Gastroesophageal sphincter (tissue), 3 donors: ENCODE measurements around the gene CDYL.

ENCODE experiments used
- EP300 ChIP-seq: sonication (generic); formaldehyde crosslinking; IDR thresholded peaks from one replicate; pipeline ENCODE4 v1.6.1; 2017; ENCODE audit warnings: antibody characterized with exemption, mild to moderate bottlenecking
- POLR2AphosphoS5 ChIP-seq: sonication (generic); formaldehyde crosslinking; IDR thresholded peaks from one replicate; pipeline ENCODE4 v1.6.1; 2017; ENCODE audit warnings: antibody characterized with exemption
- TF ChIP-seq, protein P1 (sequence below), 4 experiments: fragments of 200-600 bp in 2 of 4; fragments of 450-650 bp in 2 of 4; sonication (generic) in 1 of 4; IDR thresholded peaks; one replicate each; pipeline ENCODE4 v1.5.1; 2017 to 2019; ENCODE audit warnings: antibody characterized with exemption in 4 of 4, mild to moderate bottlenecking in 2 of 4, moderate library complexity in 2 of 4

DNA sequence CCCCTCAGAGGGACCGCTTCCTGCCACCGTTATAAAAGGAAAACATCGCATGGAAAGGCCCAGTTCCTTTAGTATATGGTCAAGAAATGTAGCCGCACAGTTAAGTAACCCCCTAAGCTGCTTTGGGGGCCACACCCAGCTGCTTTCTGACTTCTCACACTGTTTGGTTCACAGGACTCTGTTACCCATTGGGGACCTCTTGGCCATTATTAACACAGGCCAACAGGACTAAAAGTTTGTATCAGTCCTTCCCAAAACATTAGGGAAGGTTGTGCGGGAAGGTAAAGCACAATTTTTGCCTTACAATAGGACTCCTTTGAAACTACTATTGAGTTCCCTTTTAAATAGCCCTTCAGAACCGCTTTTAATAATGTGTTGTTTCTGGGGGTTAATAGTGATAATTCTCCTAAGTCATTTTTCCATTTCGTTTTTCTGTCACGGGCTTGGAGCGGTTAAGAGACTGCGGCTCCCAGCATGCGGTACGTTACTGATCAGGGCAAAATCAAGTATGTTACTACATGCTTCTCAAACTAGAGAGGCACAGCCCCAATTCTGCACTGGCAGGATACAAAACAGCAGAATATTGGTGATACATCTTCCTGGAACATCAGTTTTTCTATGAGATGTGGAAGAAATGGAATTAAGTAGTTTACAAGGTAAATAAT lies 228.3 kb downstream of the CDYL start:
- TF ChIP-seq, protein P1, sequence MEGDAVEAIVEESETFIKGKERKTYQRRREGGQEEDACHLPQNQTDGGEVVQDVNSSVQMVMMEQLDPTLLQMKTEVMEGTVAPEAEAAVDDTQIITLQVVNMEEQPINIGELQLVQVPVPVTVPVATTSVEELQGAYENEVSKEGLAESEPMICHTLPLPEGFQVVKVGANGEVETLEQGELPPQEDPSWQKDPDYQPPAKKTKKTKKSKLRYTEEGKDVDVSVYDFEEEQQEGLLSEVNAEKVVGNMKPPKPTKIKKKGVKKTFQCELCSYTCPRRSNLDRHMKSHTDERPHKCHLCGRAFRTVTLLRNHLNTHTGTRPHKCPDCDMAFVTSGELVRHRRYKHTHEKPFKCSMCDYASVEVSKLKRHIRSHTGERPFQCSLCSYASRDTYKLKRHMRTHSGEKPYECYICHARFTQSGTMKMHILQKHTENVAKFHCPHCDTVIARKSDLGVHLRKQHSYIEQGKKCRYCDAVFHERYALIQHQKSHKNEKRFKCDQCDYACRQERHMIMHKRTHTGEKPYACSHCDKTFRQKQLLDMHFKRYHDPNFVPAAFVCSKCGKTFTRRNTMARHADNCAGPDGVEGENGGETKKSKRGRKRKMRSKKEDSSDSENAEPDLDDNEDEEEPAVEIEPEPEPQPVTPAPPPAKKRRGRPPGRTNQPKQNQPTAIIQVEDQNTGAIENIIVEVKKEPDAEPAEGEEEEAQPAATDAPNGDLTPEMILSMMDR (IDR thresholded peaks at IDR 0.05) = no peak
- TF ChIP-seq POLR2AphosphoS5 = no peak
- no peak for TF ChIP-seq EP300
